ENCODE results near the gene NDUFAF2. TPM values are rescaled to one million over a fixed set of nuclear protein-coding genes. Genes with fewer than 3 reads are reported as not detected.

The NDUFAF2 gene
- total and polyA plus RNA-seq, 2 experiments from 2014 or later = 31.6 to 155 TPM

GRCh38 chr5:61123145-61123544 lies 178.1 kb downstream of the NDUFAF2 start (continued):
- TF ChIP-seq REST (IDR thresholded peaks at IDR 0.05; ENCODE audit: unreplicated experiment) = no peak
- TF ChIP-seq POLR2AphosphoS5 (IDR thresholded peaks at IDR 0.05; ENCODE audit: low read depth) = no peak
- TF ChIP-seq STAT1 (IDR thresholded peaks at IDR 0.05; ENCODE audit: unreplicated experiment) = no peak
- TF ChIP-seq ZNF331 (CRISPR knock-in tag; IDR thresholded peaks at IDR 0.05; ENCODE audit: low read depth) = no peak
- TF ChIP-seq EZH2phosphoT487 (IDR thresholded peaks at IDR 0.05; ENCODE audit: unreplicated experiment) = no peak
- TF ChIP-seq CTCF (conservative IDR thresholded peaks at IDR 0.05; ENCODE audit: low read depth in 2 of 2) = no peak
- TF ChIP-seq ETS1 (IDR thresholded peaks at IDR 0.05) = no peak

- H3K36me3 ChIP-seq (ENCODE audit: insufficient read depth) = no peaks in the 10 kb centered on the region
- peaks cover 11% of the 10 kb centered on the region for H3K4me1 Mint-ChIP-seq
Observed at GRCh38 chr5:61130289-61130688, 185.3 kb downstream of the NDUFAF2 start.

More at GRCh38 chr5:61130289-61130688, 185.3 kb downstream of the NDUFAF2 start:
- DNase-seq (ENCODE audit: low spot score) = no peak
- no peaks in the 10 kb centered on the region; the same call in 2 of the 3 replicates for H3K9me3 Mint-ChIP-seq
- no peak for ATAC-seq
- H3K27me3 ChIP-seq (ENCODE audit: insufficient read depth) = no peaks in the 10 kb centered on the region
- no peak for TF ChIP-seq ZNF331 (CRISPR knock-in tag; IDR thresholded peaks at IDR 0.05; ENCODE audit: low read depth)
- no peak for TF ChIP-seq STAT1 (IDR thresholded peaks at IDR 0.05; ENCODE audit: unreplicated experiment)
- no peak for TF ChIP-seq POLR2AphosphoS5 (IDR thresholded peaks at IDR 0.05; ENCODE audit: low read depth)
- no peak for TF ChIP-seq NANOG (IDR thresholded peaks at IDR 0.05; ENCODE audit: borderline replicate concordance)
- no peaks in the 10 kb centered on the region for H3K9me2 ChIP-seq (ENCODE audit: insufficient read depth)
- no peaks in the 10 kb centered on the region for H3K4me1 ChIP-seq (ENCODE audit: insufficient read depth)
- H3F3A ChIP-seq (replicated peaks; ENCODE audit: low read depth) = no peaks in the 10 kb centered on the region
- H3K4me3 ChIP-seq = no peak overlapping the region
- H3K27ac ChIP-seq (ENCODE audit: low read depth) = no peak overlapping the region
- peaks cover 5% of the 10 kb centered on the region for H3K27me3 Mint-ChIP-seq (ENCODE audit: insufficient read depth, low read depth, poor library complexity)
- H2AFZ ChIP-seq = no peak overlapping the region
- H3K79me2 ChIP-seq (replicated peaks; ENCODE audit: insufficient read depth) = no peaks in the 10 kb centered on the region
- no peaks in the 10 kb centered on the region; the same call in 2 of the 3 replicates for H3K36me3 Mint-ChIP-seq (ENCODE audit: low read depth)
- no peak overlapping the region for H3K4me2 ChIP-seq
- no peaks in the 10 kb centered on the region for H4K20me1 ChIP-seq (replicated peaks; ENCODE audit: insufficient read depth)
- H3K27ac Mint-ChIP-seq = no peak overlapping the region
- no peak overlapping the region for H3K4me3 Mint-ChIP-seq

All from GM23338 (cell line).